Subcutaneous adipose tissue (tissue), 4 donors: Measurements from ENCODE around the gene TENT5C. TPM values are rescaled to one million over a fixed set of nuclear protein-coding genes. Genes with fewer than 3 reads are reported as not detected.

Experiments used
- CTCF ChIP-seq: fragments of 450-650 bp; IDR thresholded peaks from one replicate; pipeline ENCODE4 v1.5.1; 2016; ENCODE audit warnings: low read depth, mild to moderate bottlenecking, control low read depth, antibody characterized with exemption, moderate library complexity
- total RNA-seq, 4 donors: library from RNA; depleted of rRNA; stranded (reverse); fragments of >200 nt; gene quantifications; one replicate each; pipeline ENCODE4 v1.1.0, GENCODE V29; 2016

TENT5C gene
- total RNA-seq, 4 donors from 2014 or later: 1.0 to 3.1 (median 2.3) TPM

GRCh38 chr1:117609471-117609911, 3.6 kb downstream of the TENT5C start:
- TF ChIP-seq CTCF: no peak

- TF ChIP-seq CTCF: no peak
Measured at GRCh38 chr1:117610036-117610435, 4.2 kb downstream of the TENT5C start.

GRCh38 chr1:117611121-117611601, 5.3 kb downstream of the TENT5C start:
- TF ChIP-seq CTCF: no peak

GRCh38 chr1:117611894-117612483, 6.1 kb downstream of the TENT5C start:
- no peak for TF ChIP-seq CTCF

- TF ChIP-seq CTCF: no peak
Measured at GRCh38 chr1:117612517-117613248, 6.8 kb downstream of the TENT5C start.

- TF ChIP-seq CTCF: no peak
Measured at GRCh38 chr1:117613249-117613968, 7.6 kb downstream of the TENT5C start.
